HEK293 (cell line): ENCODE results near the gene PCSK5.

Experiments used
- CTCF ChIA-PET: fragments of 350-600 bp; formaldehyde crosslinking; extraction: SDS; loops from one replicate; lab custom pipeline; 2021; ENCODE audit warnings: antibody characterized with exemption; lab: Yijun Ruan, JAX
- POLR2A ChIA-PET: fragments of 300-600 bp; formaldehyde crosslinking; extraction: SDS; loops from one replicate; lab custom pipeline; 2020; ENCODE audit warnings: antibody characterized with exemption, inconsistent platforms; lab: Yijun Ruan, JAX
- H3K27ac ChIP-seq: fragments of 200-500 bp; sonication (Bioruptor generic); 2 replicates; pipeline ENCODE4 v1.5.1; 2014; ENCODE audit warnings: low read depth, low read length, control low read depth, inconsistent platforms; ENCODE audit errors: extremely low read depth
- H3K36me3 ChIP-seq, 2 experiments: fragments of 200-500 bp in 1 of 2; sonication (Bioruptor generic) in 1 of 2; 1 replicate in 1 of 2; 2 replicates in 1 of 2; pipeline ENCODE4 v1.5.1; 2014 to 2017; ENCODE audit warnings: inconsistent platforms in 2 of 2, low read length in 2 of 2; ENCODE audit not compliant: control insufficient read depth in 2 of 2, insufficient read depth in 1 of 2
- H3K4me1 ChIP-seq: fragments of 200-500 bp; sonication (Bioruptor generic); 2 replicates; pipeline ENCODE4 v1.5.1; 2014; ENCODE audit warnings: mild to moderate bottlenecking, low read length, inconsistent platforms; ENCODE audit not compliant: control insufficient read depth, insufficient read depth
- H3K4me3 ChIP-seq: 2 replicates; pipeline ENCODE4 v1.5.1; 2011; ENCODE audit warnings: low read depth, mild to moderate bottlenecking, control low read depth, low read length, moderate library complexity
- H3K9me3 ChIP-seq: fragments of 200-500 bp; sonication (Bioruptor generic); 2 replicates; pipeline ENCODE4 v1.5.1; 2014; ENCODE audit warnings: low read depth, low read length, inconsistent platforms; ENCODE audit not compliant: control insufficient read depth, insufficient read depth
- HOXD13 ChIP-seq: sonication (generic); formaldehyde crosslinking; IDR thresholded peaks from 2 replicates; pipeline ENCODE4 v1.8.0; 2022; ENCODE audit warnings: missing genetic modification reagents, borderline replicate concordance
- TCF7L2 ChIP-seq: IDR thresholded peaks from 2 replicates; pipeline ENCODE4 v1.6.1; 2011; ENCODE audit warnings: low read depth, mild to moderate bottlenecking, inconsistent platforms, low read length, moderate library complexity, borderline replicate concordance
- ZBTB20 ChIP-seq: fragments of 450-650 bp; formaldehyde crosslinking; IDR thresholded peaks from 2 replicates; pipeline ENCODE4 v1.5.1; 2016; ENCODE audit warnings: missing biosample characterization, missing genetic modification characterization
- ZBTB8A ChIP-seq: fragments of 450-650 bp; formaldehyde crosslinking; IDR thresholded peaks from 2 replicates; pipeline ENCODE4 v1.5.1; 2016; ENCODE audit warnings: missing biosample characterization, missing genetic modification characterization
- ZFP69B ChIP-seq: fragments of 450-650 bp; formaldehyde crosslinking; IDR thresholded peaks from 2 replicates; pipeline ENCODE4 v1.5.1; 2016; ENCODE audit warnings: missing biosample characterization, missing genetic modification characterization
- ZNF112 ChIP-seq: fragments of 450-650 bp; formaldehyde crosslinking; IDR thresholded peaks from 2 replicates; pipeline ENCODE4 v1.5.0; 2017; ENCODE audit warnings: missing biosample characterization, missing genetic modification characterization
- ZNF155 ChIP-seq: fragments of 450-650 bp; formaldehyde crosslinking; IDR thresholded peaks from 2 replicates; pipeline ENCODE4 v1.5.1; 2016; ENCODE audit warnings: missing biosample characterization, missing genetic modification characterization
- ZNF280D ChIP-seq: fragments of 450-650 bp; formaldehyde crosslinking; IDR thresholded peaks from 2 replicates; pipeline ENCODE4 v1.5.1; 2016; ENCODE audit warnings: missing biosample characterization, missing genetic modification characterization
- ZNF311 ChIP-seq: fragments of 450-650 bp; formaldehyde crosslinking; IDR thresholded peaks from 2 replicates; pipeline ENCODE4 v1.5.1; 2017; ENCODE audit warnings: missing biosample characterization, missing genetic modification characterization, borderline replicate concordance
- ZNF596 ChIP-seq: fragments of 450-650 bp; IDR thresholded peaks from 2 replicates; pipeline ENCODE4 v1.5.0; 2018; ENCODE audit warnings: missing biosample characterization, mild to moderate bottlenecking, missing genetic modification characterization, moderate library complexity
- ZNF626 ChIP-seq: fragments of 450-650 bp; sonication (Bioruptor Pico); formaldehyde crosslinking; IDR thresholded peaks from 2 replicates; pipeline ENCODE4 v1.5.1; 2018; ENCODE audit warnings: missing biosample characterization, missing genetic modification characterization, inconsistent platforms
- TF ChIP-seq, protein P1 (sequence below): fragments of 450-650 bp; formaldehyde crosslinking; IDR thresholded peaks from 2 replicates; pipeline ENCODE4 v1.5.1; 2016; ENCODE audit warnings: missing biosample characterization, missing genetic modification characterization, borderline replicate concordance
- TF ChIP-seq, protein P2 (sequence below): fragments of 450-650 bp; formaldehyde crosslinking; IDR thresholded peaks from 2 replicates; pipeline ENCODE4 v1.5.1; 2017; ENCODE audit warnings: missing biosample characterization, missing genetic modification characterization
- TF ChIP-seq, protein P3 (sequence below): fragments of 450-650 bp; formaldehyde crosslinking; IDR thresholded peaks from 2 replicates; pipeline ENCODE4 v1.5.1; 2016; ENCODE audit warnings: missing biosample characterization, missing genetic modification characterization
- TF ChIP-seq, protein P4 (sequence below): fragments of 450-650 bp; formaldehyde crosslinking; IDR thresholded peaks from 2 replicates; pipeline ENCODE4 v1.5.1; 2016; ENCODE audit warnings: missing biosample characterization, missing genetic modification characterization, low read depth

The PCSK5 gene

DNA sequence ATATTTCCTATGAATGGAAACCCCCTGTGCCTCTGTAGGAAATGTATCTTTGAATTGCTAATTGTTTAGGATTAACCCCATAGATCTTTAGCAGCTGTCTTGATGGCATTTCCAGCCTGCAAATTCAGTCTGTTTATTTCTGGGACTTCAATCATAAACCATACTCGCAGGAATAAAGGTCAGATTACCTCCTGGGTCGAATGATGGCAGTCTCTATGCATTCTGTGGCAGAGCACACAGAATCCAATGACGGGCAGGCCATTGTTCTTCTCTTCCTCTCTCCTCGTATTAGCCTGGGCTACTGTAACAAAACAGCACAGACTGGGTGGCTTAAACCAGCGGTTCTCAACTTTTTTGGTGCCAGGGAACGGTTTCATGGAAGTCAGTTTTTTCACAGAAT lies 199.9 kb downstream of the PCSK5 start (continued):
- TF ChIP-seq, protein P1, sequence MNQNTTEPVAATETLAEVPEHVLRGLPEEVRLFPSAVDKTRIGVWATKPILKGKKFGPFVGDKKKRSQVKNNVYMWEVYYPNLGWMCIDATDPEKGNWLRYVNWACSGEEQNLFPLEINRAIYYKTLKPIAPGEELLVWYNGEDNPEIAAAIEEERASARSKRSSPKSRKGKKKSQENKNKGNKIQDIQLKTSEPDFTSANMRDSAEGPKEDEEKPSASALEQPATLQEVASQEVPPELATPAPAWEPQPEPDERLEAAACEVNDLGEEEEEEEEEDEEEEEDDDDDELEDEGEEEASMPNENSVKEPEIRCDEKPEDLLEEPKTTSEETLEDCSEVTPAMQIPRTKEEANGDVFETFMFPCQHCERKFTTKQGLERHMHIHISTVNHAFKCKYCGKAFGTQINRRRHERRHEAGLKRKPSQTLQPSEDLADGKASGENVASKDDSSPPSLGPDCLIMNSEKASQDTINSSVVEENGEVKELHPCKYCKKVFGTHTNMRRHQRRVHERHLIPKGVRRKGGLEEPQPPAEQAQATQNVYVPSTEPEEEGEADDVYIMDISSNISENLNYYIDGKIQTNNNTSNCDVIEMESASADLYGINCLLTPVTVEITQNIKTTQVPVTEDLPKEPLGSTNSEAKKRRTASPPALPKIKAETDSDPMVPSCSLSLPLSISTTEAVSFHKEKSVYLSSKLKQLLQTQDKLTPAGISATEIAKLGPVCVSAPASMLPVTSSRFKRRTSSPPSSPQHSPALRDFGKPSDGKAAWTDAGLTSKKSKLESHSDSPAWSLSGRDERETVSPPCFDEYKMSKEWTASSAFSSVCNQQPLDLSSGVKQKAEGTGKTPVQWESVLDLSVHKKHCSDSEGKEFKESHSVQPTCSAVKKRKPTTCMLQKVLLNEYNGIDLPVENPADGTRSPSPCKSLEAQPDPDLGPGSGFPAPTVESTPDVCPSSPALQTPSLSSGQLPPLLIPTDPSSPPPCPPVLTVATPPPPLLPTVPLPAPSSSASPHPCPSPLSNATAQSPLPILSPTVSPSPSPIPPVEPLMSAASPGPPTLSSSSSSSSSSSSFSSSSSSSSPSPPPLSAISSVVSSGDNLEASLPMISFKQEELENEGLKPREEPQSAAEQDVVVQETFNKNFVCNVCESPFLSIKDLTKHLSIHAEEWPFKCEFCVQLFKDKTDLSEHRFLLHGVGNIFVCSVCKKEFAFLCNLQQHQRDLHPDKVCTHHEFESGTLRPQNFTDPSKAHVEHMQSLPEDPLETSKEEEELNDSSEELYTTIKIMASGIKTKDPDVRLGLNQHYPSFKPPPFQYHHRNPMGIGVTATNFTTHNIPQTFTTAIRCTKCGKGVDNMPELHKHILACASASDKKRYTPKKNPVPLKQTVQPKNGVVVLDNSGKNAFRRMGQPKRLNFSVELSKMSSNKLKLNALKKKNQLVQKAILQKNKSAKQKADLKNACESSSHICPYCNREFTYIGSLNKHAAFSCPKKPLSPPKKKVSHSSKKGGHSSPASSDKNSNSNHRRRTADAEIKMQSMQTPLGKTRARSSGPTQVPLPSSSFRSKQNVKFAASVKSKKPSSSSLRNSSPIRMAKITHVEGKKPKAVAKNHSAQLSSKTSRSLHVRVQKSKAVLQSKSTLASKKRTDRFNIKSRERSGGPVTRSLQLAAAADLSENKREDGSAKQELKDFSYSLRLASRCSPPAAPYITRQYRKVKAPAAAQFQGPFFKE (tag by site-specific recombination), result no peak
- TF ChIP-seq, protein P2, sequence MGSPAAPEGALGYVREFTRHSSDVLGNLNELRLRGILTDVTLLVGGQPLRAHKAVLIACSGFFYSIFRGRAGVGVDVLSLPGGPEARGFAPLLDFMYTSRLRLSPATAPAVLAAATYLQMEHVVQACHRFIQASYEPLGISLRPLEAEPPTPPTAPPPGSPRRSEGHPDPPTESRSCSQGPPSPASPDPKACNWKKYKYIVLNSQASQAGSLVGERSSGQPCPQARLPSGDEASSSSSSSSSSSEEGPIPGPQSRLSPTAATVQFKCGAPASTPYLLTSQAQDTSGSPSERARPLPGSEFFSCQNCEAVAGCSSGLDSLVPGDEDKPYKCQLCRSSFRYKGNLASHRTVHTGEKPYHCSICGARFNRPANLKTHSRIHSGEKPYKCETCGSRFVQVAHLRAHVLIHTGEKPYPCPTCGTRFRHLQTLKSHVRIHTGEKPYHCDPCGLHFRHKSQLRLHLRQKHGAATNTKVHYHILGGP (tag by site-specific recombination), result no peak
- no peak for TF ChIP-seq ZBTB8A (tag by site-specific recombination)
- no peak for TF ChIP-seq ZNF280D (tag by site-specific recombination)
- TF ChIP-seq ZNF112 (tag by site-specific recombination), result no peak
- no peak for TF ChIP-seq ZFP69B (tag by site-specific recombination)

- POLR2A ChIA-PET, result interaction anchor here (0.6 kb wide), 1 partner anchor 303 kb away, joined by 3 read pairs; the partner anchor contains the start of gene RFK
- H3K27ac ChIP-seq, result no peak overlapping the region
- H3K36me3 ChIP-seq, result peaks cover 0 to 8% of the 10 kb centered on the region in 2 experiments; a peak in 1 of 3 replicates
- CTCF ChIA-PET, result no interaction called here
- no peaks in the 10 kb centered on the region for H3K4me1 ChIP-seq
- no peak overlapping the region for H3K4me3 ChIP-seq
- no peaks in the 10 kb centered on the region for H3K9me3 ChIP-seq
- TF ChIP-seq TCF7L2 (no peak), ZNF596 (tag by site-specific recombination) (no peak), HOXD13 (CRISPR knock-in tag) (no peak), ZNF311 (tag by site-specific recombination) (no peak), ZNF626 (tag by site-specific recombination) (no peak)
These were observed 200.4 kb downstream of the PCSK5 start for GRCh38 chr9:76090909-76091308.

DNA sequence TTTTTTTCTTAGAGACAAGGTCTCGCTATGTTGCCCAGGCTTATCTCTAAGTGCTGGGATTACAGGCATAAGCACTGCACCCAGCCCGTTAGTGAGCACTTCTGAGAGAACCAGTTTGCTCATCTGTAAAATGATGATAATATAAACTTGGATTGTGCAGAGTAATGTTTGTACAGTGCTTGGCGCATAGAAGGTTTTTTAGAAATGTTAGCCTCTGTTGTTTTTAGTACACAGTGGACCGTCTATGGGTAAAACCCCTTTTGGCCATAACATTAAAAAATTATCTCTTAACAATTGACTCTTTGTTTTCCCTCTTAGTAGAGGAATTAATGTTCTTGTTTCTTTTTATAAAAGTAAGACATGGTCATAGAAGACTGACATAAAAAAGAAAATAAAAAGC lies 202.1 kb downstream of the PCSK5 start:
- Histone ChIP-seq H3K27ac (no peak overlapping the region), H3K4me3 (no peak overlapping the region), H3K4me1 (no peaks in the 10 kb centered on the region), H3K9me3 (no peaks in the 10 kb centered on the region), H3K36me3 (peaks cover 0 to 16% of the 10 kb centered on the region in 2 experiments; a peak in 1 of 3 replicates)
- ChIA-PET CTCF (no interaction called here), POLR2A (no interaction called here)
- TF ChIP-seq, protein P3, sequence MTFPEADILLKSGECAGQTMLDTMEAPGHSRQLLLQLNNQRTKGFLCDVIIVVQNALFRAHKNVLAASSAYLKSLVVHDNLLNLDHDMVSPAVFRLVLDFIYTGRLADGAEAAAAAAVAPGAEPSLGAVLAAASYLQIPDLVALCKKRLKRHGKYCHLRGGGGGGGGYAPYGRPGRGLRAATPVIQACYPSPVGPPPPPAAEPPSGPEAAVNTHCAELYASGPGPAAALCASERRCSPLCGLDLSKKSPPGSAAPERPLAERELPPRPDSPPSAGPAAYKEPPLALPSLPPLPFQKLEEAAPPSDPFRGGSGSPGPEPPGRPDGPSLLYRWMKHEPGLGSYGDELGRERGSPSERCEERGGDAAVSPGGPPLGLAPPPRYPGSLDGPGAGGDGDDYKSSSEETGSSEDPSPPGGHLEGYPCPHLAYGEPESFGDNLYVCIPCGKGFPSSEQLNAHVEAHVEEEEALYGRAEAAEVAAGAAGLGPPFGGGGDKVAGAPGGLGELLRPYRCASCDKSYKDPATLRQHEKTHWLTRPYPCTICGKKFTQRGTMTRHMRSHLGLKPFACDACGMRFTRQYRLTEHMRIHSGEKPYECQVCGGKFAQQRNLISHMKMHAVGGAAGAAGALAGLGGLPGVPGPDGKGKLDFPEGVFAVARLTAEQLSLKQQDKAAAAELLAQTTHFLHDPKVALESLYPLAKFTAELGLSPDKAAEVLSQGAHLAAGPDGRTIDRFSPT (tag by site-specific recombination), result no peak
- no peak for TF ChIP-seq ZNF155 (tag by site-specific recombination)
- TF ChIP-seq, protein P4, sequence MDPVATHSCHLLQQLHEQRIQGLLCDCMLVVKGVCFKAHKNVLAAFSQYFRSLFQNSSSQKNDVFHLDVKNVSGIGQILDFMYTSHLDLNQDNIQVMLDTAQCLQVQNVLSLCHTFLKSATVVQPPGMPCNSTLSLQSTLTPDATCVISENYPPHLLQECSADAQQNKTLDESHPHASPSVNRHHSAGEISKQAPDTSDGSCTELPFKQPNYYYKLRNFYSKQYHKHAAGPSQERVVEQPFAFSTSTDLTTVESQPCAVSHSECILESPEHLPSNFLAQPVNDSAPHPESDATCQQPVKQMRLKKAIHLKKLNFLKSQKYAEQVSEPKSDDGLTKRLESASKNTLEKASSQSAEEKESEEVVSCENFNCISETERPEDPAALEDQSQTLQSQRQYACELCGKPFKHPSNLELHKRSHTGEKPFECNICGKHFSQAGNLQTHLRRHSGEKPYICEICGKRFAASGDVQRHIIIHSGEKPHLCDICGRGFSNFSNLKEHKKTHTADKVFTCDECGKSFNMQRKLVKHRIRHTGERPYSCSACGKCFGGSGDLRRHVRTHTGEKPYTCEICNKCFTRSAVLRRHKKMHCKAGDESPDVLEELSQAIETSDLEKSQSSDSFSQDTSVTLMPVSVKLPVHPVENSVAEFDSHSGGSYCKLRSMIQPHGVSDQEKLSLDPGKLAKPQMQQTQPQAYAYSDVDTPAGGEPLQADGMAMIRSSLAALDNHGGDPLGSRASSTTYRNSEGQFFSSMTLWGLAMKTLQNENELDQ (tag by site-specific recombination), result no peak
- no peak for TF ChIP-seq ZBTB20 (tag by site-specific recombination)
